A673 (cell line): Measurements from ENCODE around the gene XPO4. TPM values are rescaled to one million over a fixed set of nuclear protein-coding genes. Genes with fewer than 3 reads are reported as not detected.

ENCODE experiments used
- BruUV-seq: library from RNA; stranded (reverse); fragments of 400-500 nt; replicated peaks from 2 replicates; lab custom pipeline; 2021; lab: Mats Ljungman, UMichigan
- CTCF ChIA-PET: fragments of 300-600 bp; sonication (Branson Sonifier 250); formaldehyde crosslinking; loops from one replicate; lab custom pipeline; 2022; ENCODE audit warnings: antibody characterized with exemption; lab: Charles Lee
- POLR2A ChIA-PET: fragments of 300-600 bp; sonication (Branson Sonifier 250); formaldehyde crosslinking; loops from one replicate; lab custom pipeline; 2022; ENCODE audit warnings: antibody characterized with exemption; ENCODE audit not compliant: low non-redundant PET; lab: Charles Lee
- DNase-seq: peaks from one replicate; pipeline ENCODE4 v3.0.0-alpha.2; 2015; ENCODE audit warnings: low spot score
- H3K27ac ChIP-seq: fragments of 200-600 bp; sonication (generic); 2 replicates; pipeline ENCODE4 v1.5.1; 2016; ENCODE audit warnings: mixed run types, low read depth, mild to moderate bottlenecking, mixed read lengths, antibody characterized with exemption, low read length; ENCODE audit not compliant: poor library complexity, severe bottlenecking
- H3K27me3 ChIP-seq: fragments of 200-600 bp; sonication (generic); replicated peaks from 2 replicates; pipeline ENCODE4 v1.6.1; 2017; ENCODE audit warnings: mixed run types, low read depth, mild to moderate bottlenecking, mixed read lengths, antibody characterized with exemption, low read length; ENCODE audit not compliant: insufficient read depth, poor library complexity
- H3K36me3 ChIP-seq: fragments of 200-600 bp; sonication (generic); 2 replicates; pipeline ENCODE4 v1.6.1; 2016; ENCODE audit warnings: mixed run types, mild to moderate bottlenecking, mixed read lengths, antibody characterized with exemption, low read length; ENCODE audit not compliant: insufficient read depth, poor library complexity, severe bottlenecking
- H3K4me1 ChIP-seq: fragments of 200-600 bp; sonication (generic); 2 replicates; pipeline ENCODE4 v1.6.1; 2017; ENCODE audit warnings: mixed run types, mild to moderate bottlenecking, mixed read lengths, antibody characterized with exemption, low read length; ENCODE audit not compliant: insufficient read depth, poor library complexity, severe bottlenecking
- H3K4me3 ChIP-seq: fragments of 200-600 bp; sonication (generic); 2 replicates; pipeline ENCODE4 v1.5.1; 2016; ENCODE audit warnings: low read depth, mixed run types, mild to moderate bottlenecking, mixed read lengths, low read length; ENCODE audit not compliant: poor library complexity, severe bottlenecking
- H3K9me3 ChIP-seq: fragments of 200-600 bp; sonication (generic); 2 replicates; pipeline ENCODE4 v1.6.1; 2016; ENCODE audit warnings: mixed run types, low read depth, mild to moderate bottlenecking, mixed read lengths, antibody characterized with exemption, low read length; ENCODE audit not compliant: poor library complexity, severe bottlenecking
- EZH2 ChIP-seq: fragments of 200-600 bp; sonication (generic); IDR thresholded peaks from 2 replicates; pipeline ENCODE4 v1.6.1; 2017; ENCODE audit warnings: borderline replicate concordance, low read depth, mild to moderate bottlenecking, mixed read lengths, antibody characterized with exemption, low read length; ENCODE audit not compliant: poor library complexity, severe bottlenecking
- intact Hi-C: fragments of 100-400 bp; cut with micrococcal nuclease; formaldehyde crosslinking; loops from one replicate; pipeline ENCODE4 v1.10.0; 2022; ENCODE audit not compliant: unreplicated experiment
- total RNA-seq: library from RNA; stranded (reverse); gene quantifications from 2 replicates; pipeline ENCODE4 v1.2.3, GENCODE V29; 2021
- TF ChIP-seq, protein P1 (sequence below): fragments of 300-800, 200-600 bp; sonication (generic); conservative IDR thresholded peaks from 2 replicates; pipeline ENCODE4 v1.5.1; 2017; ENCODE audit warnings: low read depth, mild to moderate bottlenecking, antibody characterized with exemption, low read length, moderate library complexity, mixed read lengths

Gene XPO4
- total RNA-seq, 1 experiment from 2014 or later = 39.8 TPM

DNA sequence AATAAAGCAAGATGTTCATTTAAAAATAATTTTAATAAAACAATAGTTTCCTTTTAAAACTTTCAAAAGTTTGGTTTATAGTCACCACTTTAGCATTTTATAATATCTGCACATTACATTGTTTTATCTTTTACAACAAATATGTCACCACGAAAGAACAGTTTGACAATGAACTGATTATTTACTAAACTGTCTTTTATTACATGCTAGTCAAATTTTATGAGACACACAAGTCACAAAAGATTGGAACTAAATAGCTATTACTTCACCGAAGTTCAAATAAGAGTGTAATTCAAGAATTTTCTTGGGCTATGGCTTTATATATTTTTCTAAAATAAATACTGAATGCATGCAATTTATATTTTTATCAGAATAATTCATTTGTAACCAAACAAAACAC is 71.3 kb downstream of the XPO4 start:
- Histone ChIP-seq H3K9me3 (no peaks in the 10 kb centered on the region), H3K27me3 (no peaks in the 10 kb centered on the region), H3K27ac (no peak overlapping the region), H3K4me3 (no peak overlapping the region), H3K36me3 (no peaks in the 10 kb centered on the region), H3K4me1 (peaks cover 10% of the 10 kb centered on the region)
- intact Hi-C loops = no loop called here
- ChIA-PET POLR2A (interaction anchor here (0.7 kb wide), 1 partner anchor 23 kb away, joined by 11 read pairs; no protein-coding TSS in a partner anchor), CTCF (no interaction called here)
- no peak for TF ChIP-seq EZH2
- TF ChIP-seq, protein P1, sequence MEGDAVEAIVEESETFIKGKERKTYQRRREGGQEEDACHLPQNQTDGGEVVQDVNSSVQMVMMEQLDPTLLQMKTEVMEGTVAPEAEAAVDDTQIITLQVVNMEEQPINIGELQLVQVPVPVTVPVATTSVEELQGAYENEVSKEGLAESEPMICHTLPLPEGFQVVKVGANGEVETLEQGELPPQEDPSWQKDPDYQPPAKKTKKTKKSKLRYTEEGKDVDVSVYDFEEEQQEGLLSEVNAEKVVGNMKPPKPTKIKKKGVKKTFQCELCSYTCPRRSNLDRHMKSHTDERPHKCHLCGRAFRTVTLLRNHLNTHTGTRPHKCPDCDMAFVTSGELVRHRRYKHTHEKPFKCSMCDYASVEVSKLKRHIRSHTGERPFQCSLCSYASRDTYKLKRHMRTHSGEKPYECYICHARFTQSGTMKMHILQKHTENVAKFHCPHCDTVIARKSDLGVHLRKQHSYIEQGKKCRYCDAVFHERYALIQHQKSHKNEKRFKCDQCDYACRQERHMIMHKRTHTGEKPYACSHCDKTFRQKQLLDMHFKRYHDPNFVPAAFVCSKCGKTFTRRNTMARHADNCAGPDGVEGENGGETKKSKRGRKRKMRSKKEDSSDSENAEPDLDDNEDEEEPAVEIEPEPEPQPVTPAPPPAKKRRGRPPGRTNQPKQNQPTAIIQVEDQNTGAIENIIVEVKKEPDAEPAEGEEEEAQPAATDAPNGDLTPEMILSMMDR = no peak
- DNase-seq = no peak
- no TSS peak for BruUV-seq

DNA sequence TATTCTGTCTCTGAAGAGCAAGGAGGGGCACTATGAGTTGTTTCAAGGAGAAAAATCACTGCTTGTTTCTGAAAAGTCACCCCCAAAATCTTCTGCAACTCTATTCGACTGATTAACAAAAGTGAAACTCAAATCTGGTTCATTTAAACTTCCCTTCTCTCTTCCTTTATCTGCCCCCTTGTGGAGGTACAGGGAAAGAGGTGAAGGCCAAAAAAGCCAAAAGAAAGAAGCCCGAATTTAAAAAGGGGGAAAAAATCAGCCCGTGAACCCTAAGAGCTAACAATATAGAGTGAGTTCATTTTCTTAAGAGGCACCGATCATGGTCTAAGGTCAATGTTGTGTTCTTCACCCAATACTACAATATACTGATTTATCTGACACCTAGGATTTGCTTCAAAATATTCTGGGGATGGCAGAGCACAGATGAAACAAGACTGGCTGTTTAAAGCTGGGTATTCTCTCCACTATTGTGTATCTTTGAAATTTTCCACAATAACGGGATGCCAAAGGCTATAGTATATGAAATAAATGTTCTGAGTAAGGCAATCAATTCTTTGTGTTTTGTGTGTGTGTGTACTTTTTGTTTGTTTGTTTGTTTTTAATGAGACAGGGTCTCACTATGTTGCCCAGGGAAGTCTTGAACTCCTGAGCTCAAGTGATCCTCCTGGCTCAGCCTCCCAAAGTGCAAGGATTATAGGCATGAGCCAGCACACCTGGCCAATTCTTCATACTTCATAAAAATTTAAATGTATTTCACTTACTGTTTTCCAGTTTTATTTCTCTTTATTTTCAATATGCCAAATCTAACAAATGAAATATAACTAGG is 73.8 kb downstream of the XPO4 start:
- intact Hi-C loops = loop anchor here (1.0 to 10.0 kb wide), 3 partner anchors 96 to 334 kb away; no protein-coding TSS in a partner anchor
- Histone ChIP-seq H3K27ac (no peak overlapping the region), H3K36me3 (no peaks in the 10 kb centered on the region), H3K4me3 (peak overlapping the region; percentile 27), H3K27me3 (no peaks in the 10 kb centered on the region), H3K4me1 (peaks cover 10% of the 10 kb centered on the region), H3K9me3 (no peaks in the 10 kb centered on the region)
- peak; percentile 85 for DNase-seq
- ChIA-PET CTCF (interaction anchor here (0.9 to 1.2 kb wide), 4 partner anchors 13 to 333 kb away, joined by 3 to 5 read pairs (median 4); no protein-coding TSS in a partner anchor), POLR2A (interaction anchor here (0.5 kb wide), 1 partner anchor 709 kb away, joined by 5 read pairs; no protein-coding TSS in a partner anchor)
- no TSS peak for BruUV-seq
- TF ChIP-seq EZH2 = no peak
- TF ChIP-seq, protein P1 = peak; percentile 89

DNA sequence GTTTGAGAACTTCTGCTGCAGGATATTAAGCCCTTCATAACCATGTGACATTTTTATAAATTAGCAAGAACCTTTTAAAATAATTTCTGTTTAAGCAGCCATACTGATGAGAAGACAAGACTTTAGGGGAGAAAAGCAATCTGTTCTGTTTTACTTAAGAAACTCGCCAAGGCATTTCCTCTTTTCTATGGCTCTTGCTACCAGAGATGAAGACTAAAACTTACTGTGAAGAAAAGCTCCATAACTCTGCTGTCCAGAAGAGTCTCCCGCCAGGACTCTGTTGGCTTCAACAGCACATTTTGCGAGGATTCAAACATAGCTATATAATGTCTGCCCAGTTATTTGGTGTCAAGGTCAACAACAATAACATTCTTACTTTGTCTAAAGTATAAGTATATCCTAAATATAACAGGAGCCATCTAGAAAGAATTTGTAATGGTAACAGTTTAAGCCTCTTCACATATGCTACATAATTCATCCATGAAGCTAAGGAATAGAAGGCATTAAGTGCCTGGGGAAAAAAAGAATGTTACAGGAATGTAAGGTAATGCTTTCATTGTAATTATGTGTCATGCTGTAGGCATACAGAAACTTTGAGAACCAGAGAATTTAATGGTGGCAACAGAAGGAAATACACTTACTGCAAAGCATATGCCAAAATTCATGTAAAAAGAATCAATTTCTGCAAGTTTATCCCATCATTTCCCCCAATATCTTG is 75.5 kb downstream of the XPO4 start:
- Histone ChIP-seq H3K27me3 (no peaks in the 10 kb centered on the region), H3K4me1 (peaks cover 2% of the 10 kb centered on the region), H3K36me3 (no peaks in the 10 kb centered on the region), H3K27ac (no peak overlapping the region), H3K9me3 (no peaks in the 10 kb centered on the region), H3K4me3 (no peak overlapping the region)
- POLR2A ChIA-PET = no interaction called here
- CTCF ChIA-PET = interaction anchor here (0.5 kb wide), 1 partner anchor 8 kb away, joined by 4 read pairs; no protein-coding TSS in a partner anchor
- no TSS peak for BruUV-seq
- intact Hi-C loops = loop anchor here (10.0 kb wide), 1 partner anchor 98 kb away; no protein-coding TSS in a partner anchor
- DNase-seq = no peak
- TF ChIP-seq, protein P1 = no peak
- no peak for TF ChIP-seq EZH2
